Posterior cingulate gyrus (tissue), 11 donors: ENCODE results near the gene MRFAP1.

Source experiments
- DNase-seq, 10 donors: peaks; one replicate each; pipeline versions ENCODE4 v3.0.0 to v3.0.0-alpha.2; 2020 to 2021; ENCODE audit warnings: mixed read lengths in 3 of 10
- intact Hi-C: fragments of 100-400 bp; cut with DNase I; formaldehyde crosslinking; loops from one replicate; pipeline ENCODE4 v1.15.1; 2023

The MRFAP1 gene

GRCh38 chr4:6659897-6660296 is 19.4 kb downstream of the MRFAP1 start:
- intact Hi-C loops: no loop called here
- DNase-seq: no peak

DNA sequence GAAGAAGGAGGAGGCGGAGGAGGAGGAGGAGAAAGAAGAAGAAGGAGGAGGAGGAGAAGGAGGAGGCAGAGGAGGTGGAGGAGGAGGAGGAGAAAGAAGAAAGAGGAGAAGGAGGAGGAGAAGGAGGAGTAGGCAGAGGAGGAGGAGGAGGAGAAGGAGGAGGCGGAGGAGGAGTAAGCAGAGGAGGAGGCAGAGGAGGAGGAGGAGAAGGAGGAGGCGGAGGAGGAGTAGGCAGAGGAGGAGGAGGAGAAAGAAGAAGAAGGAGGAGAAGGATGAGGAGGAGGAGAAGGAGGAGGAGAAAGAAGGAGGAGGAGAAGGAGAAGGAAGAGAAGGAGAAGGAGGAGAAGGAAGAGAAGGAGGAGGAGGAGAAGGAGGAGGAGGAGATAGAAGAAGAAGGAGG is 19.9 kb downstream of the MRFAP1 start:
- intact Hi-C loops: no loop called here
- no peak for DNase-seq

DNA sequence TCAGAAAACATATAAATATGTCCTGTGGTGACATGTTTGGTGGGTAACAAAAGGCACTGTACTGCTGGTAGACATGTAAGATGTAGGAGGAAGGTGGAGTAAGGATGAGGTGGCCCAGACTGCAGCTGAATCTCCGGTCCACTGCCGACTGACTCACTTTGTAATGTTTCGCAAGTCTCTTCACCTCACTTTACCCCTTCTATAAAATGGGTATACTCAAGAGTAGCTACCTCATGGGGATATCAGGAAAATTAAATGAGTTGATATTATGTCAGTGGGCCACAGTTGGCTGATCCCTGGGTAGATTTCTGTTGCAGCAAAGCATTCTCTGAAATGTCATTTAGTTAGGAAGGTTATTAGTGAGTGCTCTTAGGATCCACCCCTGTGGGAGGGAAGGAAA is 22.1 kb downstream of the MRFAP1 start:
- DNase-seq: no peak
- intact Hi-C loops: no loop called here

DNA sequence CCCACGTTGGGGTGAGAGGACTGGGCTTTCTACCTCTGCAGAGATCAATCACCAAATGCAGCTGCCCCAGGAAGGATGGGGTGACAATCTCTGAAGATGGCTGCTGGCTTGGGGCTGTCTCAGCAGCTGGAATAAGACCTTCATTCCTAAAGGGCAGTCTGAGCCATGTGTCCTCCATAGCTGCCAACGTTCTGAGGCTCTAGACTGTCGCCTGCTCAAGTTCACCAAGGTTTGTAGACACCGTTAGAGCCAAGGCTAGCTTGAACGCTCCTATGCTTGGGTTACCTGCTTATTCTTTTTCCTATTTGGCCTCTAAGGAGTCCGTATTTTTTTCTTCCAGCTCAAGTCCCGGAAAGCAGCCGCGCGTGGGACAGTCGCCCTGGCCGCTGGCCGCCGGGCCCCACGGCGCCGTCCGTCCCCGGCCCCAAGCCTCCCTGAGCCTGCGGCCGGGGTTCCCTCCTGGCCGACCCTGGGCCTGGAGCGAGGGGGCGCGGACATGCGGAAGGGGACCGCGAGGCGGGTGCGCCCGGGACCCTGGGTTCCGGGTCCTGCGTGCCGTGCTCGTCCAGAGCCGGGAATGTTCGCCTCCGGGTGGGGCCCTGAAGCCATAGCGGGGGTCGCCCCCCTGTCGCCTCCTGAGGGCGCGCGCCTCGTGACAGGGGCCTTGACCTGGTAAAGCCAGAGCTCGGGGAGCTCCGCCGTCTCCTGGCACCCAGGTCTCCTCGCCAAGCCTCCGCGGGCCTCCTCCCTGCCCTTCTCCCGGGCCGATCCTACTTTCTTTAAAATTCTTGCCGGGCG is 23.3 kb downstream of the MRFAP1 start:
- peak in 1 of 10 donors; percentile 90 for DNase-seq
- intact Hi-C loops: no loop called here

DNA sequence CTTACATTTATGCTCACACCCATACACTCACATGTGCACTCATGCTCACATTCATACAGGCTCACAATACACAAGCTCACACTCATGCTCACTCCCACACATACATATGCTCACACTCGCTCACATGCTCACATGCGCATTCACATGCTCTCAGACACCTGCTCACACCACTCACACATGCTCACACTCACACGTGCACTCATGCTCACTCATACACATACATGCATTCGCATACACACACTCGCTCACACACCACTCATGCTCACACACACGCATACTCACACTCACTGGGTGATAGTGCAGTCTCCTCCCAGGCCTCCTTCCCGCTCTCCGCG is 24.8 kb downstream of the MRFAP1 start:
- no peak for DNase-seq
- intact Hi-C loops: no loop called here

- intact Hi-C loops: no loop called here
- no peak for DNase-seq
Measured at GRCh38 chr4:6668391-6668790, 27.9 kb downstream of the MRFAP1 start.

- intact Hi-C loops: loop anchor here (2.0 kb wide), 1 partner anchor 31 kb away; the partner anchor contains the start of gene MRFAP1
- no peak for DNase-seq
Measured at GRCh38 chr4:6671648-6672047, 31.2 kb downstream of the MRFAP1 start.

GRCh38 chr4:6672131-6672530 is 31.6 kb downstream of the MRFAP1 start:
- peak in 1 of 10 donors; percentile 57 for DNase-seq
- intact Hi-C loops: loop anchor here (2.0 kb wide), 1 partner anchor 31 kb away; the partner anchor contains the start of gene MRFAP1

DNA sequence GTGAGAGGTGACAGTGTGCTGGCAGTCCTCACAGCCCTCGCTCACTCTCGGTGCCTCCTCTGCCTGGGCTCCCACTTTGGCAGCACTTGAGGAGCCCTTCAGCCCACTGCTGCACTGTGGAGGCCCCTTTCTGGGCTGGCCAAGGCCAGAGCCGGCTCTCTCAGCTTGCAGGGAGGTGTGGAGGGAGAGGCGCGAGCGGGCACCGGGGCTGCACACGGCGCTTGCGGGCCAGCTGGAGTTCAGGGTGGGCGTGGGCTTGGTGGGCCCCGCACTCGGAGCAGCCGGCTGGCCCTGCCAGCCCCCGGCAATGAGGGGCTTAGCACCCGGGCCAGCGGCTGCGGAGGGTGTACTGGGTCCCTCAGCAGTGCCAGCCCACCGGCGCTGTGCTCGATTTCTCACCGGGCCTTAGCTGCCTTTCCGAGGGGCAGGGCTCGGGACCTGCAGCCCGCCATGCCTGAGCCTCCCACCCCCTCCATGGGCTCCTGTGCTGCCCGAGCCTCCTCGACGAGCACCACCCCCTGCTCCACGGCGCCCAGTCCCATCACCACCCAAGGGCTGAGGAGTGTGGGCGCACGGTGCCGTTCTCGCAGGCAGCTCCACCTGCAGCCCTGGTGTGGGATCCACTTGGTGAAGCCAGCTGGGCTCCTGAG is 32.2 kb downstream of the MRFAP1 start:
- DNase-seq: peak in 2 of 10 donors; percentile 64 to 80
- intact Hi-C loops: loop anchor here (2.0 kb wide), 1 partner anchor 32 kb away; the partner anchor contains the start of gene MRFAP1

- intact Hi-C loops: loop anchor here (2.0 kb wide), 1 partner anchor 32 kb away; the partner anchor contains the start of gene MRFAP1
- DNase-seq: peak in 3 of 10 donors; percentile 25 to 94 (median 72)
Measured at GRCh38 chr4:6673191-6673659, 32.7 kb downstream of the MRFAP1 start.

DNA sequence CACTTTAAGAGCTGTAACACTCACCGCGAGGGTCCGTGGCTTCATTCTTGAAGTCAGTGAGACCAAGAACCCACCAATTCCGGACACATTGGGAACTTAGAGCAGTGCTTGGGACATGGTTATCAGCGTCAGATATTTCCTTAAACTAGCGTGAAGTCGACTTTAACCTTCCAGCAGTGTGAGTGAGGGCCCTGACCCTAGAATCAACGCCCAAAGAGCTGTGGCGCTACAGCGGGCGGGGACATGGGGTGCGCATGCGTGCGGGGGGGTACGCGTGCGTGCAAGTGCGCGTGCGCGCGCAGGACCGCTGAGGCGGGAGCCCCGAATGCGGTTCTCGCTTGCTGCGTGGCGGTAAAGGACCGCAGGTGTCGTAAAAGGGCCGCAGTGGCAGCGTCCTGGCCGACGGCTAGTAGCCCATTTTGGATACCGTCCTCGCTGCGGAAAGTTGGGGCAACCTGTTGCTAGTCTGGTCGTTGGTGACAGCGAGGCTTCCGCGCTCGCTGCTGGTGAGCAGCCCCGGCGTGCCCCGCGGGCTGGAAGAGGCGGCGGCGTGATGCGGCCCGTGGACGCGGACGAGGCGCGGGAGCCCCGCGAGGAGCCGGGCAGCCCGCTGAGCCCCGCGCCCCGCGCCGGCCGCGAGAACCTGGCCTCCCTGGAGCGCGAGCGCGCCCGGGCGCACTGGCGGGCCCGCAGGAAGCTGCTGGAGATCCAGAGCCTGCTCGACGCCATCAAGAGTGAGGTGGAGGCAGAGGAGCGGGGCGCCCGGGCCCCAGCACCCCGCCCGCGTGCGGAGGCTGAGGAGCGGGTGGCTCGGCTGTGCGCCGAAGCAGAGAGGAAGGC is 33.4 kb downstream of the MRFAP1 start:
- intact Hi-C loops: loop anchor here (2.0 kb wide), 1 partner anchor 33 kb away; the partner anchor contains the start of gene MRFAP1
- peak; percentile 89 to 99 (median 92) for DNase-seq

GRCh38 chr4:6674500-6675149 is 34.1 kb downstream of the MRFAP1 start:
- intact Hi-C loops: no loop called here
- DNase-seq: peak in 1 of 10 donors; percentile 55

DNA sequence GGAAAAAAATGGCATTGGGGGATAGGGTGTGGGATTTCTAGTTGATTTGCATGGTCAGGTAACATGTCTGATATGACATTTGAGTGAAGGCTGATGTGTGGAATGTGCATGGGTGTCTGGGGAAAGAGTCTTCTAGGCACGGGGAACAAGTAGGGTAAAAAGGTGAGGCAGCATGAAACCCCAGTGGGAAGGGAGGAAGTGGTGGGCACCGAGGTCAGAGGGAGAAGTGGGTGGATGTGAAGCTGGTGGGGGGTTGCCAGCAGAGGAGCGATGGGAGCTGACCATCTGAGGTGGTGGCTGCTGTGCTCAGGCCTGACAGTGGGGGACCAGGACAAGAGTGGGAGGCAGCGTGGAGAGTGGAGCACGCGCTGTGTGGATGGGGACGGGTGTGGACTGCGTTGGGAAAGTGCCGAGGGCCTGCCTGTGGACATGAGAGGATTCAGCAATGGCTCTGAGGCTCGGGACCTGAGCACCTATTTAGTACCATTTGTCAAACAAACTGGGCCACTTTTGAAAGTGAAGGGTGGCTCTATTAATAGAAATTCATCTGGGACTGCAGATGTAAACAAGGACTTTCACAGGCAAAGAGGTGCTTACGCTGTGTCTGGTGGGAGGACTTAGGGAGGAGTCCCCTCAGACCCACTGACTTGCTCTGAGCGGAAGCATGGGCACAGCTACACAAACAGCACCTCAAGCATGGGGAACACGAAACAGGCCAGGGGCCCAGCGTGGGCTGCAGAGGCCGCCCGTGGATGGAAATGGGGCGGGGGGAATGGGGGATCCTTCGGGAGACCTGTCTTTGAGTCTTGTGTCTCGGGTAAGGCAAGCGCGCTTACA is 36.5 kb downstream of the MRFAP1 start:
- DNase-seq: peak in 1 of 10 donors; percentile 68
- intact Hi-C loops: no loop called here

DNA sequence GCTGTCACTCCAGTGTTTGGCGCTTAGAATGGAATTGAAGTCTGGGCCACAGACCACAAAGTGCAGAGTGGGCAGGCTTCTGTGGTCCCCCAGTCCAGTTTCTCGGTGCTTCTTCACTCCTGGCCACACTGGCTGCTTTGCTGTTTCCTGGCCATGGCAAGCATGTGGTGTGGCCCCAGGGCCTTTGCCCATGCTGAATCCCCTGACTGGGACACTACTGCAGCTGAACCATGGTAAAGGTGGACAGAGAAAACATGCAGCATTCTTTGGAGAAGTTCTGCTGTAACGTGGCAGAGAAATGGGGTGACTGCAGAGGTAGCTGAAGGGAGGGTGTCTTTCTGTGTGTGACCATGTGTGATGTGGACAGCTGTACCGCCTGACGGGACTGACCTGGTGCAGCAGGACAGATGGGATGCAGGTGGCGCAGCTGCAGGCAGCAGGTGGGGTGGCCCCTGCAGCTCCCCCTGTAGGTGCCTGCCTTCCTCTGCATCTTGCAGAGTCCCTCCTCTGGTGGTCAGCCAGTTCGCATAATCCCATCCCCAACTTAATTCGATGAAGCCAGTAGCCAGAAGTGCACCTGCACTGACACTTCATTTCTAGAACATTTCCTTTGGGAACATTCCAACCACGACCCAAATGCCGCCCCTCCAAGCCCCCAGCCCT is 40.0 kb downstream of the MRFAP1 start:
- intact Hi-C loops: no loop called here
- DNase-seq: peak in 1 of 10 donors; percentile 60

- intact Hi-C loops: no loop called here
- peak in 2 of 10 donors; percentile 37 to 65 for DNase-seq
Measured at GRCh38 chr4:6681191-6681590, 40.7 kb downstream of the MRFAP1 start.

- peak in 1 of 10 donors; percentile 49 for DNase-seq
- intact Hi-C loops: no loop called here
Measured at GRCh38 chr4:6682862-6683590, 42.5 kb downstream of the MRFAP1 start.

- intact Hi-C loops: no loop called here
- peak in 1 of 10 donors; percentile 69 for DNase-seq
Measured at GRCh38 chr4:6684656-6685055, 44.2 kb downstream of the MRFAP1 start.
